IPS DF 19.7 (cell line): ENCODE results near the gene HOXA5.

ENCODE experiments used
- DNase-seq: peaks from one replicate; pipeline ENCODE4 v3.0.0-alpha.2; 2013; ENCODE audit warnings: low read depth, low spot score

HOXA5 gene

GRCh38 chr7:27134392-27134791 is 9.1 kb downstream of the HOXA5 start:
- DNase-seq, result no peak

- no peak for DNase-seq
Observed at GRCh38 chr7:27133409-27134231, 9.9 kb downstream of the HOXA5 start.

GRCh38 chr7:27132978-27133377 is 10.5 kb downstream of the HOXA5 start:
- no peak for DNase-seq

- no peak for DNase-seq
Observed at GRCh38 chr7:27132214-27132613, 11.3 kb downstream of the HOXA5 start.

GRCh38 chr7:27131390-27131819 is 12.1 kb downstream of the HOXA5 start:
- no peak for DNase-seq

- DNase-seq, result no peak
Observed at GRCh38 chr7:27130540-27131389, 12.7 kb downstream of the HOXA5 start, which contains the start of gene HOXA4. Gene HOXA4, minus strand, starts transcription at chr7:27130757. Its CDS starts 24 bp downstream, at chr7:27130733.

GRCh38 chr7:27129729-27130539 is 13.5 kb downstream of the HOXA5 start:
- DNase-seq, result no peak

- DNase-seq, result no peak
Observed at GRCh38 chr7:27128776-27129728, 14.4 kb downstream of the HOXA5 start.

GRCh38 chr7:27128034-27128433 is 15.4 kb downstream of the HOXA5 start:
- no peak for DNase-seq

- DNase-seq, result no peak
Observed at GRCh38 chr7:27126596-27127327, 16.7 kb downstream of the HOXA5 start.

- no peak for DNase-seq
Observed at GRCh38 chr7:27125986-27126394, 17.5 kb downstream of the HOXA5 start.

- no peak for DNase-seq
Observed at GRCh38 chr7:27124902-27125689, 18.4 kb downstream of the HOXA5 start.

- DNase-seq, result no peak
Observed at GRCh38 chr7:27124096-27124901, 19.2 kb downstream of the HOXA5 start.

- no peak for DNase-seq
Observed at GRCh38 chr7:27123477-27124053, 19.9 kb downstream of the HOXA5 start.

GRCh38 chr7:27123007-27123476 is 20.4 kb downstream of the HOXA5 start:
- DNase-seq, result no peak

GRCh38 chr7:27122077-27122910 is 21.2 kb downstream of the HOXA5 start:
- DNase-seq, result no peak

- no peak for DNase-seq
Observed at GRCh38 chr7:27121684-27122076, 21.8 kb downstream of the HOXA5 start.
